Measurements from ENCODE around the gene LYPD3.

Gene LYPD3

DNA sequence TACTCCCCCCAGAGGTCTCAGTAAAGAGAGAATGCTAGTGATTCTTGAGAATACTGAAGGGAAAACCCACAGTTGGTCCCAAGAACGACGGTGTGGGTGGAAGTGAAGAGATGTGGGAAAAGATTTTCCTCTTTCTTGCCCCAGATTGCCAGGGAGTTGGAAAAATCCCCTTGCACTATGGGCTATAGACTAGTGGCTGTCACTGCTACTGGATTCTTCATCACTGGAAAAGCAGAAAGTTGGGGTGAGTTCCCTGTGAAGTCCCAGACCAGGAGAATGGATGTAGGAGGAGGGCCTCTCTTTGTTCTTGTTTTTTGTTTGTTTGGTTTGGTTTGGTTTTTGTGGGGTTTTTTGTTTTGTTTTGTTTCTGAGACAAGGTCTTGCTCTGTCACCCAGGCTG, 11.4 kb downstream of the LYPD3 start:
- H3F3A ChIP-seq (ENCODE audit: insufficient read depth, low read length) = no peaks in the 10 kb centered on the region
- no peaks in the 10 kb centered on the region for H3K9me2 ChIP-seq (ENCODE audit: low read depth, low read length)
- H3K4me2 ChIP-seq (ENCODE audit: low read length) = no peak overlapping the region
- no peaks in the 10 kb centered on the region for H3K4me1 ChIP-seq (ENCODE audit: insufficient read depth, low read length, severe bottlenecking)
- no peak overlapping the region for H3K27ac ChIP-seq (ENCODE audit: low read depth, low read length, poor library complexity, severe bottlenecking)
- no peak overlapping the region for H3K9ac ChIP-seq (ENCODE audit: low read length)
- H3K4me3 ChIP-seq (ENCODE audit: low read depth, low read length, poor library complexity, severe bottlenecking) = no peak overlapping the region
- no peaks in the 10 kb centered on the region for H3K9me3 ChIP-seq (ENCODE audit: low read length)
- H3K27me3 ChIP-seq (ENCODE audit: insufficient read depth, low read length) = no peaks in the 10 kb centered on the region
- TF ChIP-seq CTCF (IDR thresholded peaks at IDR 0.05; ENCODE audit: low read length) = no peak
- no peaks in the 10 kb centered on the region for H3K36me3 ChIP-seq (ENCODE audit: insufficient read depth, low read length)
- H3K79me2 ChIP-seq (ENCODE audit: insufficient read depth, low read length) = no peaks in the 10 kb centered on the region
- H4K20me1 ChIP-seq (ENCODE audit: insufficient read depth, low read length) = no peaks in the 10 kb centered on the region
- H2AFZ ChIP-seq (ENCODE audit: low read length) = no peak overlapping the region

DNA sequence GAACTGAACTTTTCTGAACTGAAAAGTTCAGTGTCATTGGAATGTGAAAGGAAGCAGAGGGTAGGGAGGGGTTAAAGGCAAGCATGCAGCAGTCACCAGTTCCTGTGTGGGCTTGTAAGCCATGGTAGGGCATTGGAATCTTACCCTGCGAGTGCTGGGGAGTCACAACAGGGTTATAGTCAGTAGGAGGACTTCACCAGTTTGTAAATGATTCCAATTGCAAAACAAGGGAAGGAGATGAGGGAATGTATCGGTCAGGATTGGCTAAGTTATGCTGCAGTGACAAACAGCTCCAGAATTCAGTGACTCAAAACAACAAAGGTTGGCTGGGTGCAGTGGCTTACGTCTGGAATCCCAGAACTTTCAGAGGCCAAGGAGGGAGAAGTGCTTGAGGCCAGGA, 12.8 kb downstream of the LYPD3 start:
- Histone ChIP-seq H3F3A (ENCODE audit: insufficient read depth, low read length) (no peaks in the 10 kb centered on the region), H3K9me3 (ENCODE audit: low read length) (no peaks in the 10 kb centered on the region), H3K4me3 (ENCODE audit: low read depth, low read length, poor library complexity, severe bottlenecking) (no peak overlapping the region), H4K20me1 (ENCODE audit: insufficient read depth, low read length) (no peaks in the 10 kb centered on the region), H3K36me3 (ENCODE audit: insufficient read depth, low read length) (no peaks in the 10 kb centered on the region), H3K27me3 (ENCODE audit: insufficient read depth, low read length) (no peaks in the 10 kb centered on the region), H3K27ac (ENCODE audit: low read depth, low read length, poor library complexity, severe bottlenecking) (no peak overlapping the region), H3K9me2 (ENCODE audit: low read depth, low read length) (no peaks in the 10 kb centered on the region), H3K4me1 (ENCODE audit: insufficient read depth, low read length, severe bottlenecking) (no peaks in the 10 kb centered on the region), H3K9ac (ENCODE audit: low read length) (no peak overlapping the region), H2AFZ (ENCODE audit: low read length) (no peak overlapping the region), H3K4me2 (ENCODE audit: low read length) (no peak overlapping the region), H3K79me2 (ENCODE audit: insufficient read depth, low read length) (no peaks in the 10 kb centered on the region)
- TF ChIP-seq EZH2 (IDR thresholded peaks at IDR 0.05; ENCODE audit: borderline replicate concordance, low read length) (no peak), CTCF (IDR thresholded peaks at IDR 0.05; ENCODE audit: low read length) (no peak)

- no peak overlapping the region for H3K4me2 ChIP-seq (ENCODE audit: low read length)
- H3K36me3 ChIP-seq (ENCODE audit: insufficient read depth, low read length) = no peaks in the 10 kb centered on the region
- H3K27me3 ChIP-seq (ENCODE audit: insufficient read depth, low read length) = no peaks in the 10 kb centered on the region
- no peak overlapping the region for H2AFZ ChIP-seq (ENCODE audit: low read length)
- H3K27ac ChIP-seq (ENCODE audit: low read depth, low read length, poor library complexity, severe bottlenecking) = no peak overlapping the region
- no peak overlapping the region for H3K9ac ChIP-seq (ENCODE audit: low read length)
- no peaks in the 10 kb centered on the region for H3K9me3 ChIP-seq (ENCODE audit: low read length)
- no peaks in the 10 kb centered on the region for H3K4me1 ChIP-seq (ENCODE audit: insufficient read depth, low read length, severe bottlenecking)
- TF ChIP-seq EZH2 (IDR thresholded peaks at IDR 0.05; ENCODE audit: borderline replicate concordance, low read length) = no peak
- no peak for TF ChIP-seq CTCF (IDR thresholded peaks at IDR 0.05; ENCODE audit: low read length)
- no peaks in the 10 kb centered on the region for H3K79me2 ChIP-seq (ENCODE audit: insufficient read depth, low read length)
- H3K4me3 ChIP-seq (ENCODE audit: low read depth, low read length, poor library complexity, severe bottlenecking) = no peak overlapping the region
- no peaks in the 10 kb centered on the region for H4K20me1 ChIP-seq (ENCODE audit: insufficient read depth, low read length)
- no peaks in the 10 kb centered on the region for H3F3A ChIP-seq (ENCODE audit: insufficient read depth, low read length)
- no peaks in the 10 kb centered on the region for H3K9me2 ChIP-seq (ENCODE audit: low read depth, low read length)
These were observed 14.8 kb downstream of the LYPD3 start for GRCh38 chr19:43450545-43450997.

Measured in OCI-LY1 (cell line).